ENCODE data around the gene GRAMD4.
A peak's percentile ranks its signal among the peaks of the same experiment; 100 is the strongest.

The GRAMD4 gene

GRCh38 chr22:46660604-46661201 lies 40.5 kb downstream of the GRAMD4 start:
- Histone ChIP-seq H3K27ac (ENCODE audit: low read depth, low read length) (no peak overlapping the region), H3K27me3 (ENCODE audit: control insufficient read depth, insufficient read depth, low read length) (no peaks in the 10 kb centered on the region), H3K9me3 (ENCODE audit: control insufficient read depth, insufficient read depth, low read depth, low read length) (no peaks in the 10 kb centered on the region), H3K4me3 (ENCODE audit: low read depth, low read length) (no peak overlapping the region), H3K36me3 (ENCODE audit: control insufficient read depth, insufficient read depth, low read length) (peaks cover 2% of the 10 kb centered on the region; the same call in 1 of the 2 replicates), H3K4me1 (ENCODE audit: control insufficient read depth, insufficient read depth, low read length) (peaks cover 13% of the 10 kb centered on the region; the same call in 1 of the 2 replicates), H3K9ac (ENCODE audit: low read length) (no peak overlapping the region)

GRCh38 chr22:46661221-46661851 lies 41.1 kb downstream of the GRAMD4 start:
- Histone ChIP-seq H3K9me3 (ENCODE audit: control insufficient read depth, insufficient read depth, low read depth, low read length) (no peaks in the 10 kb centered on the region), H3K27me3 (ENCODE audit: control insufficient read depth, insufficient read depth, low read length) (no peaks in the 10 kb centered on the region), H3K4me1 (ENCODE audit: control insufficient read depth, insufficient read depth, low read length) (peaks cover 13% of the 10 kb centered on the region; the same call in 1 of the 2 replicates), H3K36me3 (ENCODE audit: control insufficient read depth, insufficient read depth, low read length) (peaks cover 7% of the 10 kb centered on the region; the same call in 1 of the 2 replicates), H3K4me3 (ENCODE audit: low read depth, low read length) (no peak overlapping the region), H3K27ac (ENCODE audit: low read depth, low read length) (no peak overlapping the region), H3K9ac (ENCODE audit: low read length) (no peak overlapping the region)

- H3K4me3 ChIP-seq (ENCODE audit: low read depth, low read length), result no peak overlapping the region
- peaks cover 16% of the 10 kb centered on the region for H3K36me3 ChIP-seq (ENCODE audit: control insufficient read depth, insufficient read depth, low read length)
- peak overlapping the region; percentile 49; the same call in 1 of the 2 replicates for H3K27ac ChIP-seq (ENCODE audit: low read depth, low read length)
- H3K9me3 ChIP-seq (ENCODE audit: control insufficient read depth, insufficient read depth, low read depth, low read length), result no peaks in the 10 kb centered on the region
- no peak overlapping the region for H3K9ac ChIP-seq (ENCODE audit: low read length)
- H3K4me1 ChIP-seq (ENCODE audit: control insufficient read depth, insufficient read depth, low read length), result peaks cover 13% of the 10 kb centered on the region; the same call in 1 of the 2 replicates
- H3K27me3 ChIP-seq (ENCODE audit: control insufficient read depth, insufficient read depth, low read length), result no peaks in the 10 kb centered on the region
Measured at GRCh38 chr22:46662226-46662625, 42.0 kb downstream of the GRAMD4 start.

GRCh38 chr22:46663001-46663400 lies 42.8 kb downstream of the GRAMD4 start:
- H3K36me3 ChIP-seq (ENCODE audit: control insufficient read depth, insufficient read depth, low read length), result peaks cover 23% of the 10 kb centered on the region
- H3K27ac ChIP-seq (ENCODE audit: low read depth, low read length), result 0 out of 2 replicates have a peak overlapping the region, but pooled peaks have one; percentile 49
- H3K9me3 ChIP-seq (ENCODE audit: control insufficient read depth, insufficient read depth, low read depth, low read length), result no peaks in the 10 kb centered on the region
- H3K4me3 ChIP-seq (ENCODE audit: low read depth, low read length), result no peak overlapping the region
- no peak overlapping the region for H3K9ac ChIP-seq (ENCODE audit: low read length)
- H3K4me1 ChIP-seq (ENCODE audit: control insufficient read depth, insufficient read depth, low read length), result peaks cover 13% of the 10 kb centered on the region; the same call in 1 of the 2 replicates
- no peaks in the 10 kb centered on the region for H3K27me3 ChIP-seq (ENCODE audit: control insufficient read depth, insufficient read depth, low read length)

- Histone ChIP-seq H3K4me3 (ENCODE audit: low read depth, low read length) (no peak overlapping the region), H3K27ac (ENCODE audit: low read depth, low read length) (0 out of 2 replicates have a peak overlapping the region, but pooled peaks have one; percentile 49), H3K4me1 (ENCODE audit: control insufficient read depth, insufficient read depth, low read length) (peaks cover 13% of the 10 kb centered on the region; the same call in 1 of the 2 replicates), H3K36me3 (ENCODE audit: control insufficient read depth, insufficient read depth, low read length) (peaks cover 25% of the 10 kb centered on the region), H3K9me3 (ENCODE audit: control insufficient read depth, insufficient read depth, low read depth, low read length) (no peaks in the 10 kb centered on the region), H3K27me3 (ENCODE audit: control insufficient read depth, insufficient read depth, low read length) (no peaks in the 10 kb centered on the region), H3K9ac (ENCODE audit: low read length) (no peak overlapping the region)
Measured at GRCh38 chr22:46663436-46664100, 43.4 kb downstream of the GRAMD4 start.

- Histone ChIP-seq H3K36me3 (ENCODE audit: control insufficient read depth, insufficient read depth, low read length) (peaks cover 29% of the 10 kb centered on the region), H3K27ac (ENCODE audit: low read depth, low read length) (no peak overlapping the region)
Measured at GRCh38 chr22:46664301-46664855, 44.2 kb downstream of the GRAMD4 start.

GRCh38 chr22:46665151-46665695 lies 45.0 kb downstream of the GRAMD4 start:
- peaks cover 29% of the 10 kb centered on the region for H3K36me3 ChIP-seq (ENCODE audit: control insufficient read depth, insufficient read depth, low read length)
- peaks cover 13% of the 10 kb centered on the region; the same call in 1 of the 2 replicates for H3K4me1 ChIP-seq (ENCODE audit: control insufficient read depth, insufficient read depth, low read length)
- H3K9me3 ChIP-seq (ENCODE audit: control insufficient read depth, insufficient read depth, low read depth, low read length), result no peaks in the 10 kb centered on the region
- H3K27me3 ChIP-seq (ENCODE audit: control insufficient read depth, insufficient read depth, low read length), result no peaks in the 10 kb centered on the region
- H3K27ac ChIP-seq (ENCODE audit: low read depth, low read length), result no peak overlapping the region
- no peak overlapping the region for H3K4me3 ChIP-seq (ENCODE audit: low read depth, low read length)
- no peak overlapping the region for H3K9ac ChIP-seq (ENCODE audit: low read length)

More at GRCh38 chr22:46664301-46664855, 44.2 kb downstream of the GRAMD4 start:
- no peaks in the 10 kb centered on the region for H3K27me3 ChIP-seq (ENCODE audit: control insufficient read depth, insufficient read depth, low read length)
- H3K9ac ChIP-seq (ENCODE audit: low read length), result no peak overlapping the region
- H3K9me3 ChIP-seq (ENCODE audit: control insufficient read depth, insufficient read depth, low read depth, low read length), result no peaks in the 10 kb centered on the region
- H3K4me3 ChIP-seq (ENCODE audit: low read depth, low read length), result no peak overlapping the region
- H3K4me1 ChIP-seq (ENCODE audit: control insufficient read depth, insufficient read depth, low read length), result peaks cover 13% of the 10 kb centered on the region; the same call in 1 of the 2 replicates

GRCh38 chr22:46665751-46666280 lies 45.6 kb downstream of the GRAMD4 start:
- H3K9ac ChIP-seq (ENCODE audit: low read length), result no peak overlapping the region
- H3K4me3 ChIP-seq (ENCODE audit: low read depth, low read length), result no peak overlapping the region
- no peaks in the 10 kb centered on the region for H3K27me3 ChIP-seq (ENCODE audit: control insufficient read depth, insufficient read depth, low read length)
- no peaks in the 10 kb centered on the region for H3K9me3 ChIP-seq (ENCODE audit: control insufficient read depth, insufficient read depth, low read depth, low read length)
- peaks cover 29% of the 10 kb centered on the region for H3K36me3 ChIP-seq (ENCODE audit: control insufficient read depth, insufficient read depth, low read length)
- H3K27ac ChIP-seq (ENCODE audit: low read depth, low read length), result no peak overlapping the region
- H3K4me1 ChIP-seq (ENCODE audit: control insufficient read depth, insufficient read depth, low read length), result peaks cover 11% of the 10 kb centered on the region; the same call in 1 of the 2 replicates

- Histone ChIP-seq H3K4me1 (ENCODE audit: control insufficient read depth, insufficient read depth, low read length) (peaks cover 11% of the 10 kb centered on the region; the same call in 1 of the 2 replicates), H3K36me3 (ENCODE audit: control insufficient read depth, insufficient read depth, low read length) (peaks cover 29% of the 10 kb centered on the region)
Measured at GRCh38 chr22:46666577-46667244, 46.5 kb downstream of the GRAMD4 start.

GRCh38 chr22:46667245-46667623 lies 47.0 kb downstream of the GRAMD4 start:
- Histone ChIP-seq H3K36me3 (ENCODE audit: control insufficient read depth, insufficient read depth, low read length) (peaks cover 29% of the 10 kb centered on the region), H3K27me3 (ENCODE audit: control insufficient read depth, insufficient read depth, low read length) (no peaks in the 10 kb centered on the region), H3K9me3 (ENCODE audit: control insufficient read depth, insufficient read depth, low read depth, low read length) (no peaks in the 10 kb centered on the region), H3K27ac (ENCODE audit: low read depth, low read length) (no peak overlapping the region), H3K9ac (ENCODE audit: low read length) (no peak overlapping the region), H3K4me1 (ENCODE audit: control insufficient read depth, insufficient read depth, low read length) (peaks cover 9% of the 10 kb centered on the region; the same call in 1 of the 2 replicates), H3K4me3 (ENCODE audit: low read depth, low read length) (no peak overlapping the region)

More at GRCh38 chr22:46666577-46667244, 46.5 kb downstream of the GRAMD4 start:
- H3K27ac ChIP-seq (ENCODE audit: low read depth, low read length), result no peak overlapping the region
- H3K9me3 ChIP-seq (ENCODE audit: control insufficient read depth, insufficient read depth, low read depth, low read length), result no peaks in the 10 kb centered on the region
- H3K27me3 ChIP-seq (ENCODE audit: control insufficient read depth, insufficient read depth, low read length), result no peaks in the 10 kb centered on the region
- no peak overlapping the region for H3K9ac ChIP-seq (ENCODE audit: low read length)
- H3K4me3 ChIP-seq (ENCODE audit: low read depth, low read length), result no peak overlapping the region
